K562 (cell line): ENCODE results near the gene LRP1B. TPM values are rescaled to one million over a fixed set of nuclear protein-coding genes. Genes with fewer than 3 reads are reported as not detected.

Experiments used
- ATAC-seq: fragments of 200-7000 bp; cut with Tn5 transposase; 3 replicates; pipeline ENCODE4 v1.9.1; 2020; ENCODE audit warnings: moderate library complexity
- BruUV-seq: library from RNA; stranded (reverse); fragments of 400-500 nt; replicated peaks from 2 replicates; lab custom pipeline; 2021; lab: Mats Ljungman, UMichigan
- CTCF ChIA-PET: fragments of 300-600 bp; formaldehyde crosslinking; extraction: SDS; loops from one replicate; lab custom pipeline; 2021; ENCODE audit warnings: low intra/inter-chr PET ratio; lab: Yijun Ruan, JAX
- POLR2A ChIA-PET: fragments of 300-600, 350-650 bp; sonication (Branson Sonifier 250); formaldehyde crosslinking; extraction: SDS; loops from one replicate; lab custom pipeline; 2021; ENCODE audit warnings: antibody characterized with exemption, inconsistent platforms; lab: Yijun Ruan, JAX
- DNase-seq, 4 experiments: peaks; one replicate each; pipeline versions ENCODE4 v3.0.0 to v3.0.0-alpha.2; 2011 to 2018; ENCODE audit warnings: low spot score in 3 of 4, mixed read lengths in 3 of 4; ENCODE audit errors: extremely low read depth in 1 of 4
- FAIRE-seq: peaks from 2 replicates; lab custom pipeline; 2011; peaks lifted over from hg19 to GRCh38; lab: Jason Lieb, UNC
- H2AFZ ChIP-seq: 2 replicates; pipeline ENCODE4 v1.6.0; 2011; ENCODE audit warnings: low read depth, low read length, control low read depth, inconsistent platforms
- H3K27ac ChIP-seq: fragments of 200-600 bp; 3 replicates; pipeline ENCODE4 v1.8.0; 2011; ENCODE audit warnings: low read depth, mild to moderate bottlenecking, control low read depth, inconsistent platforms, low read length, moderate library complexity, mixed read lengths; ENCODE audit errors: extremely low read depth
- H3K27me3 ChIP-seq, 2 experiments: fragments of 300-600 bp in 1 of 2; 2 replicates in 1 of 2; 3 replicates in 1 of 2; pipeline versions ENCODE4 v1.6.0 to v1.8.0; 2011; ENCODE audit warnings: inconsistent platforms in 2 of 2, low read length in 2 of 2, mild to moderate bottlenecking in 1 of 2, mixed read lengths in 1 of 2, moderate library complexity in 1 of 2; ENCODE audit not compliant: control insufficient read depth in 2 of 2, insufficient read depth in 2 of 2
- H3K36me3 ChIP-seq: fragments of 300-600 bp; 3 replicates; pipeline ENCODE4 v1.8.0; 2011; ENCODE audit warnings: mild to moderate bottlenecking, low read length, inconsistent platforms; ENCODE audit not compliant: control insufficient read depth, insufficient read depth
- H3K4me1 ChIP-seq, 2 experiments: fragments of 200-600 bp in 1 of 2; replicated peaks in 1 of 2; 2 replicates in 1 of 2; 3 replicates in 1 of 2; pipeline versions ENCODE4 v1.5.1 to v1.8.0; 2011; ENCODE audit warnings: inconsistent platforms in 2 of 2, low read length in 2 of 2, mild to moderate bottlenecking in 1 of 2, mixed read lengths in 1 of 2, moderate library complexity in 1 of 2; ENCODE audit not compliant: control insufficient read depth in 2 of 2, insufficient read depth in 2 of 2
- H3K4me2 ChIP-seq: 2 replicates; pipeline ENCODE4 v1.6.1; 2011; ENCODE audit warnings: low read length, control low read depth, inconsistent platforms, mixed read lengths; ENCODE audit not compliant: insufficient read depth
- H3K4me3 ChIP-seq: fragments of 200-600 bp; sonication (generic), shearing (Covaris generic); 2 replicates; pipeline ENCODE4 v1.5.1; 2016; ENCODE audit warnings: control low read depth, inconsistent platforms
- H3K79me2 ChIP-seq: fragments of 200-600 bp; 3 replicates; pipeline ENCODE4 v1.8.0; 2011; ENCODE audit warnings: low read length, inconsistent platforms; ENCODE audit not compliant: control insufficient read depth, insufficient read depth
- H3K9ac ChIP-seq, 2 experiments: 2 replicates each; pipeline versions ENCODE4 v1.6.0 to v1.6.1; 2011; ENCODE audit warnings: low read depth in 2 of 2, low read length in 2 of 2, control low read depth in 1 of 2, inconsistent platforms in 1 of 2, mild to moderate bottlenecking in 1 of 2, mixed read lengths in 1 of 2; ENCODE audit not compliant: insufficient read depth in 1 of 2
- H3K9me1 ChIP-seq: one replicate; pipeline ENCODE4 v1.6.0; 2011; ENCODE audit warnings: inconsistent platforms, mild to moderate bottlenecking, low read length, moderate library complexity; ENCODE audit not compliant: control insufficient read depth, insufficient read depth
- H3K9me3 ChIP-seq: replicated peaks from 2 replicates; pipeline ENCODE4 v1.5.1; 2011; ENCODE audit warnings: low read depth, low read length, inconsistent platforms; ENCODE audit not compliant: control insufficient read depth, insufficient read depth
- H4K20me1 ChIP-seq: replicated peaks from 2 replicates; pipeline ENCODE4 v1.6.1; 2011; ENCODE audit warnings: low read length, inconsistent platforms, mixed read lengths; ENCODE audit not compliant: control insufficient read depth, insufficient read depth
- BHLHE40 ChIP-seq: IDR thresholded peaks from 2 replicates; pipeline ENCODE4 v1.6.1; 2011; ENCODE audit warnings: low read length, improper control_type of control experiment
- ELF1 ChIP-seq: fragments of 200-800 bp; sonication (Bioruptor generic); IDR thresholded peaks from 2 replicates; pipeline ENCODE4 v1.6.1; 2016; ENCODE audit warnings: missing genetic modification characterization, missing compliant biosample characterization
- ELK3 ChIP-seq: fragments of 450-650 bp; formaldehyde crosslinking; IDR thresholded peaks from 2 replicates; pipeline ENCODE4 v1.4.0; 2020; ENCODE audit warnings: mild to moderate bottlenecking
- HES1 ChIP-seq: fragments of 450-650 bp; IDR thresholded peaks from 2 replicates; pipeline ENCODE4 v1.6.1; 2016; ENCODE audit warnings: low read depth, mild to moderate bottlenecking, moderate library complexity
- HMBOX1 ChIP-seq: sonication (generic); IDR thresholded peaks from 2 replicates; pipeline ENCODE4 v1.6.1; 2016
- KDM1A ChIP-seq, 2 experiments: fragments of 450-650 bp; IDR thresholded peaks; 2 replicates each; pipeline ENCODE4 v1.6.1; 2016; ENCODE audit warnings: mild to moderate bottlenecking in 2 of 2
- PHB ChIP-seq: fragments of 250-450 bp; sonication (Bioruptor Pico); IDR thresholded peaks from 2 replicates; pipeline ENCODE4 v1.5.0; 2021
- RBM39 ChIP-seq: fragments of 200-400 bp; formaldehyde crosslinking; optimal IDR thresholded peaks from 2 replicates; pipeline ENCODE3; 2018; ENCODE audit warnings: low read depth, low read length
- TRIM25 ChIP-seq: fragments of 450-650 bp; IDR thresholded peaks from 2 replicates; pipeline ENCODE4 v1.7.0; 2016; ENCODE audit warnings: borderline replicate concordance
- in situ Hi-C: fragments of 300-500 bp; cut with MboI; formaldehyde crosslinking; loops from 4 replicates; pipeline ENCODE4 v1.15.0; 2018; ENCODE audit warnings: inconsistent platforms, mixed read lengths
- intact Hi-C: fragments of 100-400 bp; cut with micrococcal nuclease; formaldehyde crosslinking; loops from 2 replicates; pipeline ENCODE4 v1.14.2; 2022
- polyA plus RNA-seq, 8 experiments: library from polyadenylated mRNA; depleted of rRNA in 4 of 8; stranded (reverse) in 5 of 8; unstranded in 3 of 8; fragments of >200 nt; fragmentation: Nextera tagmentation in 2 of 8; fragmentation: Illumina TruSeq in 1 of 8; extraction: Ambion mirVana in 2 of 8; extraction: Trizol in 1 of 8; gene quantifications; 2 replicates each; pipeline versions ENCODE4 v1.2.1 to v1.2.3, GENCODE V29; 2011 to 2014; ENCODE audit warnings: inconsistent platforms in 1 of 8, missing spikeins in 1 of 8
- total RNA-seq, 7 experiments: library from RNA; depleted of rRNA in 6 of 7; stranded (reverse); fragments of >200 nt in 6 of 7; fragmentation: Illumina TruSeq in 2 of 7; extraction: Trizol in 2 of 7; gene quantifications; 2 replicates each; pipeline versions ENCODE4 v1.2.1 to v1.2.3, GENCODE V29; 2011 to 2021; ENCODE audit warnings: low replicate concordance in 1 of 7
- TF ChIP-seq, protein P1 (sequence below): IDR thresholded peaks from 2 replicates; pipeline ENCODE4 v1.6.1; 2011; ENCODE audit not compliant: insufficient read length; ENCODE audit errors: extremely low read depth

The LRP1B gene
- total and polyA plus RNA-seq, 9 of the 15 experiments (the other 6 are each of a cell fraction or from before 2014, with no cell fraction given), result not detected

DNA sequence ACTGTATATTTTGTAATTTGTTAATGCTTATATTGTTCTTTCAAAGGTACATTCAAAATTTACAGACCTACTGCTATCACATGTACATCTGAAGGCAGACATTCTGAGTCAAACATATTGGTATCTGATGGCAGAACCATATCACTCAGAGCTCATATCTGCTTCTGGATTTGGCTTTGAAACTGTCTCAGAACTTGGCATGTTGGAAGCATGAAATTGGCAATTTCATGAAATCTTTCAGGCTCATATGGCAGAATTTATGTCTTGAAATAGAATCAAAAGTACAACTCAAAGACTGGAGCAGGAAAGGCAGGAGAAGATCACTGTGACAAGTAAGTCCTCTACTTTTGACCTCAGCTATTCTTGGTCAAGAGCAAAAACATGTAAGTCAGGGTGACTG lies 202.3 kb downstream of the LRP1B start:
- ATAC-seq (no peak), DNase-seq (no peak), FAIRE-seq (no peak)
- intact Hi-C loops (no loop called here), in situ Hi-C loops (no loop called here)
- Histone ChIP-seq H3K9me3 (no peaks in the 10 kb centered on the region; the same call in 1 of the 2 replicates), H3K36me3 (no peaks in the 10 kb centered on the region), H2AFZ (no peak overlapping the region), H3K9me1 (no peaks in the 10 kb centered on the region), H3K27ac (no peak overlapping the region), H4K20me1 (no peaks in the 10 kb centered on the region), H3K4me1 (no peaks in the 10 kb centered on the region), H3K4me2 (no peak overlapping the region), H3K27me3 (no peaks in the 10 kb centered on the region), H3K9ac (no peak overlapping the region), H3K4me3 (no peak overlapping the region), H3K79me2 (no peaks in the 10 kb centered on the region)
- ChIA-PET POLR2A (interaction anchor here (0.5 kb wide), 1 partner anchor 299 kb away, joined by 3 read pairs; no protein-coding TSS in a partner anchor), CTCF (no interaction called here)
- no TSS peak for BruUV-seq
- TF ChIP-seq ELF1 (tag) (no peak), HES1 (no peak), PHB (CRISPR knock-in tag) (no peak), TRIM25 (no peak), BHLHE40 (no peak), RBM39 (no peak), HMBOX1 (no peak), KDM1A (IDR thresholded peaks at IDR 0.05) (no peak), ELK3 (CRISPR knock-in tag) (no peak)
- TF ChIP-seq, protein P1, sequence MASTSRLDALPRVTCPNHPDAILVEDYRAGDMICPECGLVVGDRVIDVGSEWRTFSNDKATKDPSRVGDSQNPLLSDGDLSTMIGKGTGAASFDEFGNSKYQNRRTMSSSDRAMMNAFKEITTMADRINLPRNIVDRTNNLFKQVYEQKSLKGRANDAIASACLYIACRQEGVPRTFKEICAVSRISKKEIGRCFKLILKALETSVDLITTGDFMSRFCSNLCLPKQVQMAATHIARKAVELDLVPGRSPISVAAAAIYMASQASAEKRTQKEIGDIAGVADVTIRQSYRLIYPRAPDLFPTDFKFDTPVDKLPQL, result no peak
